ENCODE data around the gene MEMO1. TPM values are rescaled to one million over a fixed set of nuclear protein-coding genes. Genes with fewer than 3 reads are reported as not detected.

Gene MEMO1
- total and polyA plus RNA-seq, 2 donors from 2014 or later = 22.2 to 28.6 TPM

- H3K9me3 ChIP-seq (ENCODE audit: control insufficient read depth in 2 of 3, insufficient read depth in 1 of 3, low read length in 3 of 3) = no peaks in the 10 kb centered on the region
- H3K27ac ChIP-seq (ENCODE audit: low read depth in 2 of 2, low read length in 2 of 2) = no peak overlapping the region
- FAIRE-seq = no peak
- no peak overlapping the region for H3K4me3 ChIP-seq (ENCODE audit: low read length in 3 of 3)
- H3K9ac ChIP-seq (ENCODE audit: low read length in 3 of 3) = no peak overlapping the region
- no peaks in the 10 kb centered on the region for H3K4me1 ChIP-seq (ENCODE audit: control insufficient read depth in 2 of 3, insufficient read depth in 2 of 3, low read depth in 1 of 3, low read length in 3 of 3)
- no peaks in the 10 kb centered on the region for H3K27me3 ChIP-seq (ENCODE audit: control insufficient read depth, insufficient read depth, low read length)
- intact Hi-C loops (cut with DNase I) = no loop called here
- no peak for DNase-seq
- peaks cover 0 to 2% (median 0%) of the 10 kb centered on the region in 3 donors for H3K36me3 ChIP-seq (ENCODE audit: control insufficient read depth in 2 of 3, insufficient read depth in 3 of 3, low read length in 3 of 3)
- TF ChIP-seq CTCF (IDR thresholded peaks at IDR 0.05; ENCODE audit: borderline replicate concordance, extremely low read depth, insufficient read depth) = no peak
Observed at GRCh38 chr2:31923662-31924061, 87.1 kb downstream of the MEMO1 start.

- intact Hi-C loops (cut with DNase I) = no loop called here
- H3K27ac ChIP-seq (ENCODE audit: low read depth in 2 of 2, low read length in 2 of 2) = no peak overlapping the region
- no peak for FAIRE-seq
- no peaks in the 10 kb centered on the region for H3K4me1 ChIP-seq (ENCODE audit: control insufficient read depth in 2 of 3, insufficient read depth in 2 of 3, low read depth in 1 of 3, low read length in 3 of 3)
- no peak for DNase-seq
- H3K9ac ChIP-seq (ENCODE audit: low read length in 3 of 3) = no peak overlapping the region
- H3K9me3 ChIP-seq (ENCODE audit: control insufficient read depth in 2 of 3, insufficient read depth in 1 of 3, low read length in 3 of 3) = no peaks in the 10 kb centered on the region
- H3K36me3 ChIP-seq (ENCODE audit: control insufficient read depth in 2 of 3, insufficient read depth in 3 of 3, low read length in 3 of 3) = peaks cover 0 to 2% (median 0%) of the 10 kb centered on the region in 3 donors
- no peak for TF ChIP-seq CTCF (IDR thresholded peaks at IDR 0.05; ENCODE audit: borderline replicate concordance, extremely low read depth, insufficient read depth)
- no peaks in the 10 kb centered on the region for H3K27me3 ChIP-seq (ENCODE audit: control insufficient read depth, insufficient read depth, low read length)
- H3K4me3 ChIP-seq (ENCODE audit: low read length in 3 of 3) = no peak overlapping the region
Observed at GRCh38 chr2:31922542-31923408, 88.0 kb downstream of the MEMO1 start.

- no peak for TF ChIP-seq CTCF (IDR thresholded peaks at IDR 0.05; ENCODE audit: borderline replicate concordance, extremely low read depth, insufficient read depth)
- Histone ChIP-seq H3K36me3 (ENCODE audit: control insufficient read depth in 2 of 3, insufficient read depth in 3 of 3, low read length in 3 of 3) (peaks cover 0 to 2% (median 0%) of the 10 kb centered on the region in 3 donors), H3K4me1 (ENCODE audit: control insufficient read depth in 2 of 3, insufficient read depth in 2 of 3, low read depth in 1 of 3, low read length in 3 of 3) (no peaks in the 10 kb centered on the region), H3K9me3 (ENCODE audit: control insufficient read depth in 2 of 3, insufficient read depth in 1 of 3, low read length in 3 of 3) (no peaks in the 10 kb centered on the region), H3K27ac (ENCODE audit: low read depth in 2 of 2, low read length in 2 of 2) (no peak overlapping the region), H3K9ac (ENCODE audit: low read length in 3 of 3) (no peak overlapping the region), H3K27me3 (ENCODE audit: control insufficient read depth, insufficient read depth, low read length) (no peaks in the 10 kb centered on the region), H3K4me3 (ENCODE audit: low read length in 3 of 3) (no peak overlapping the region)
- DNase-seq = no peak
- no peak for FAIRE-seq
- intact Hi-C loops (cut with DNase I) = no loop called here
Observed at GRCh38 chr2:31920962-31921361, 89.8 kb downstream of the MEMO1 start.
